DND-41 (cell line): Measurements from ENCODE around the gene ANXA3.
"Not testable (repeated sequence)": the region's sequence is repeated elsewhere in the genome, so short reads cannot be mapped to it uniquely, and the experiment has no call there.

ENCODE experiments used
- ATAC-seq: fragments of 200-7000 bp; cut with Tn5 transposase; 3 replicates; pipeline ENCODE4 v1.9.1; 2021; ENCODE audit warnings: low read depth; ENCODE audit not compliant: insufficient read depth
- DNase-seq: peaks from one replicate; pipeline ENCODE4 v3.0.0-alpha.2; 2020
- H2AFZ ChIP-seq: 2 replicates; pipeline ENCODE4 v1.6.0; 2012; ENCODE audit warnings: low read depth, low read length
- H3K27ac ChIP-seq: 2 replicates; pipeline ENCODE4 v1.5.1; 2012; ENCODE audit warnings: low read length, inconsistent platforms
- H3K27me3 ChIP-seq: fragments of 200-600 bp; sonication (generic); 2 replicates; pipeline ENCODE4 v1.6.0; 2012; ENCODE audit warnings: low read length, mild to moderate bottlenecking, inconsistent platforms; ENCODE audit not compliant: insufficient read depth, poor library complexity
- H3K36me3 ChIP-seq: 2 replicates; pipeline ENCODE4 v1.5.1; 2012; ENCODE audit warnings: low read length, inconsistent platforms; ENCODE audit not compliant: insufficient read depth
- H3K4me1 ChIP-seq: 2 replicates; pipeline ENCODE4 v1.5.1; 2012; ENCODE audit warnings: mild to moderate bottlenecking, low read length; ENCODE audit not compliant: insufficient read depth
- H3K4me2 ChIP-seq: 2 replicates; pipeline ENCODE4 v1.6.0; 2012; ENCODE audit warnings: mild to moderate bottlenecking, moderate library complexity, low read length, inconsistent platforms; ENCODE audit not compliant: insufficient read depth
- H3K4me3 ChIP-seq, 2 experiments: fragments of 200-600 bp in 1 of 2; shearing (Covaris generic) in 1 of 2; 2 replicates each; pipeline ENCODE4 v1.5.1; 2012 to 2016; ENCODE audit warnings: inconsistent platforms in 2 of 2, low read length in 2 of 2, mild to moderate bottlenecking in 2 of 2, low read depth in 1 of 2, moderate library complexity in 1 of 2
- H3K79me2 ChIP-seq: 2 replicates; pipeline ENCODE4 v1.6.0; 2012; ENCODE audit warnings: low read length, inconsistent platforms; ENCODE audit not compliant: insufficient read depth
- H3K9ac ChIP-seq: 2 replicates; pipeline ENCODE4 v1.6.0; 2012; ENCODE audit warnings: low read depth, mild to moderate bottlenecking, inconsistent platforms, low read length, moderate library complexity
- H3K9me3 ChIP-seq: 2 replicates; pipeline ENCODE4 v1.5.1; 2012; ENCODE audit warnings: low read length, moderate library complexity, mild to moderate bottlenecking, inconsistent platforms; ENCODE audit not compliant: insufficient read depth, severe bottlenecking
- H4K20me1 ChIP-seq: 2 replicates; pipeline ENCODE4 v1.6.0; 2012; ENCODE audit warnings: low read length; ENCODE audit not compliant: insufficient read depth
- EZH2 ChIP-seq: IDR thresholded peaks from 3 replicates; pipeline ENCODE4 v1.6.1; 2012; ENCODE audit warnings: borderline replicate concordance, low read depth, mild to moderate bottlenecking, moderate library complexity, low read length, inconsistent platforms; ENCODE audit not compliant: severe bottlenecking
- TF ChIP-seq, protein P1 (sequence below): IDR thresholded peaks from 2 replicates; pipeline ENCODE4 v1.5.1; 2012; ENCODE audit warnings: borderline replicate concordance, low read length, moderate library complexity, mild to moderate bottlenecking; ENCODE audit not compliant: poor library complexity, severe bottlenecking; ENCODE audit errors: extremely low read depth

Gene ANXA3

DNA sequence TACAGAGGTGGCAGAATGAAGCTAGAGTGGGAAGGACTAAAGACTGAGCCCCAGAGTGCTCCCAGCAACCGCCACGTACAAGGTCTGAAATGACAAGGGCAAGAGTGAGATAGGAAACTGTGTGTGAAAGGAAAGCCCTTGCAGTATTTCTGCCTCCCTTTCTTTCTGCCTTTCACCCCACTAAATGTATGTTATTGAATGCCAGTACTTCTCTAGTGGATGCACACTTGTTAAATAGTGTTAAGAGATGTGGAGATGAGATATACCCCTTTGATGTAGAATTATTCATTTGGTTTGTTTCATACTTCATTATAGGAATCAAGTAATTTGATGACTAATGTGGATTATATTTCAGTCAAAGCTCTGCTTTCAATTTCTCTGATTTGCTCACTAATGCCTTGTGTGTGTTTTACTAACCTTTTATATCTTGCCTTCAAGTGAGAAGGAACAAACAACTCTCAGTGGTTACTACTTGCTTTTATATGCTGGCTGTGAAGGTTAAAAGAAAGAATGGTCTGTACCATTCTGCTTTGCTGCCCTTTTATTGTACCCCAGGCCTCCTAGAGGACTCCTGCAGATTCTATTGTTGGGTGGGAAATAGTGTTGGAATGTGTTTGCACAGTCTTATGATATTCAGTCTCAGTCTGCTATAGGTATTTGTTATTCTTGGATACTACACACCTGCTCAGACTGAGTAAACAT is 8.0 kb upstream of the ANXA3 start:
- no peak overlapping the region for H3K4me3 ChIP-seq
- H3K9me3 ChIP-seq = no peaks in the 10 kb centered on the region
- H3K4me2 ChIP-seq = no peak overlapping the region
- no peak overlapping the region for H2AFZ ChIP-seq
- ATAC-seq (no peak), DNase-seq (no peak)
- H3K27ac ChIP-seq = no peak overlapping the region
- H3K36me3 ChIP-seq = no peaks in the 10 kb centered on the region
- no peaks in the 10 kb centered on the region for H3K27me3 ChIP-seq
- no peak overlapping the region for H3K9ac ChIP-seq
- no peaks in the 10 kb centered on the region for H3K79me2 ChIP-seq
- no peaks in the 10 kb centered on the region for H3K4me1 ChIP-seq
- H4K20me1 ChIP-seq = no peaks in the 10 kb centered on the region
- TF ChIP-seq EZH2 = no peak
- TF ChIP-seq, protein P1, sequence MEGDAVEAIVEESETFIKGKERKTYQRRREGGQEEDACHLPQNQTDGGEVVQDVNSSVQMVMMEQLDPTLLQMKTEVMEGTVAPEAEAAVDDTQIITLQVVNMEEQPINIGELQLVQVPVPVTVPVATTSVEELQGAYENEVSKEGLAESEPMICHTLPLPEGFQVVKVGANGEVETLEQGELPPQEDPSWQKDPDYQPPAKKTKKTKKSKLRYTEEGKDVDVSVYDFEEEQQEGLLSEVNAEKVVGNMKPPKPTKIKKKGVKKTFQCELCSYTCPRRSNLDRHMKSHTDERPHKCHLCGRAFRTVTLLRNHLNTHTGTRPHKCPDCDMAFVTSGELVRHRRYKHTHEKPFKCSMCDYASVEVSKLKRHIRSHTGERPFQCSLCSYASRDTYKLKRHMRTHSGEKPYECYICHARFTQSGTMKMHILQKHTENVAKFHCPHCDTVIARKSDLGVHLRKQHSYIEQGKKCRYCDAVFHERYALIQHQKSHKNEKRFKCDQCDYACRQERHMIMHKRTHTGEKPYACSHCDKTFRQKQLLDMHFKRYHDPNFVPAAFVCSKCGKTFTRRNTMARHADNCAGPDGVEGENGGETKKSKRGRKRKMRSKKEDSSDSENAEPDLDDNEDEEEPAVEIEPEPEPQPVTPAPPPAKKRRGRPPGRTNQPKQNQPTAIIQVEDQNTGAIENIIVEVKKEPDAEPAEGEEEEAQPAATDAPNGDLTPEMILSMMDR = no peak

- Histone ChIP-seq H3K36me3 (no peaks in the 10 kb centered on the region), H3K4me1 (no peaks in the 10 kb centered on the region), H3K27me3 (no peaks in the 10 kb centered on the region), H4K20me1 (no peaks in the 10 kb centered on the region), H3K27ac (no peak overlapping the region), H3K9me3 (no peaks in the 10 kb centered on the region), H3K79me2 (no peaks in the 10 kb centered on the region), H3K4me3 (no peak overlapping the region), H3K4me2 (no peak overlapping the region), H3K9ac (no peak overlapping the region), H2AFZ (no peak overlapping the region)
- TF ChIP-seq EZH2 = no peak
- TF ChIP-seq, protein P1 = no peak
- no peak for DNase-seq
- ATAC-seq = no peak
These were observed 6.9 kb upstream of the ANXA3 start for GRCh38 chr4:78544678-78545077.

DNA sequence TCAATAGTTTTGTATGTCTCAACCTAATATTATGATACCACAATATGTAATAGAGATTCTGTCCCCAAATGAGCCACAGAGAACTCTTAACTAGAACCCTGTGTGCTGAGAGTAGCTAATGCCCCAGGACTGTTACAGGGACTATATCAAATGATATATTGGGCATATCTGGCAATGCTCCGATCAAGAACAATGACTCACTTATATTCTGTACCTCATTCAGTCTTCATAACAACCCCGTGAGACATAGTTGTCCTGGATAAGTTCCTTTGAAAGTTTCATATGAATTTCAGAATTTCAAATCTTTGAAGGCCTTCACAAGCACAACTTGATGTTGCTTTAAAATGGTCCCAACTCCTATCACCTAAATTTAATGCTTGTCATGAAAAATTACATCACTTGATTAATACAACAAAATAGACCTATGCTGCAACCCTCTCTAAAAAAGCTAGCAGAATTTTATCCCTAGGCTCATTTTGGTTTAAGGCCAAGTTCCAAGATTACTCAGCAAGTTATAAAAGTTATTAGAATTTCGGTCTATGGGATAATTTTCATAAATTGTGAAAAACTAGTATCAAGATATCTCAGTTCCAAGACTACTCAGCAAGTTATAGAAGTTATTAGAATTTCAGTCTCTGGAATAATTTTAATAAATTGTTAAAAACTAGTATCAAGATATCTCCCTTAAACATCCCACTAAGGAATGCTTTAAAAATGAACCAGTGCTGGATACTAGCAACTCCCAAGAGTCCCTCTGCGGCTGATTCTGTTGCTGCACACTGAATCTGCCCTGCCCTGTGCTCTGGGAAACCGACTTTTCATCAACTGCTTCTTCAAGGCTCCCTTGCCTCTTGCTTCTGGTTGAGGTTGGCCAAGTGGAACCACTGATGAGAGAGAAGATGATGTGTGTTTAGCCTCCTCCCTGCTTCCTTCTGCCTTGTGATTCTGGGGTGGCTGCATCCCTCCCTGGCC is 6.0 kb upstream of the ANXA3 start:
- no peak overlapping the region for H3K4me2 ChIP-seq
- no peaks in the 10 kb centered on the region for H3K9me3 ChIP-seq
- no peaks in the 10 kb centered on the region for H3K79me2 ChIP-seq
- H3K4me3 ChIP-seq = no peak overlapping the region
- no peak overlapping the region for H3K9ac ChIP-seq
- ATAC-seq (no peak), DNase-seq (no peak)
- no peak overlapping the region for H2AFZ ChIP-seq
- H4K20me1 ChIP-seq = no peaks in the 10 kb centered on the region
- H3K27ac ChIP-seq = no peak overlapping the region
- no peaks in the 10 kb centered on the region for H3K36me3 ChIP-seq
- H3K27me3 ChIP-seq = no peaks in the 10 kb centered on the region
- TF ChIP-seq EZH2 = no peak
- TF ChIP-seq, protein P1 = no peak
- no peaks in the 10 kb centered on the region for H3K4me1 ChIP-seq

DNA sequence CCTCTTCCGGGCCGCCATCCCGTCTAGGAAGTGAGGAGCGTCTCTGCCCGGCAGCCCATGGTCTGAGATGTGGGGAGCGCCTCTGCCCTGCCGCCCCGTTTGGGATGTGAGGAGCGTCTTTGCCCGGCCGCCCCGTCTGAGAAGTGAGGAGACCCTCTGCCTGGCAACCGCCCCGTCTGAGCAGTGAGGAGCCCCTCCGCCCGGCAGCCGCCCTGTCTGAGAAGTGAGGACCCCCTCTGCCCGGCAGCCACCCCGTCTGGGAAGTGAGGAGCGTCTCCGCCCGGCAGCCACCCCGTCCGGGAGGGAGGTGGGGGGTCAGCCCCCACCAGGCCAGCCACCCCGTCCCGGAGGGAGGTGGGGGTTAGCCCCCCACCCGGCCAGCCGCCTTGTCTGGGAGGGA is 3.7 kb upstream of the ANXA3 start:
- H4K20me1 ChIP-seq, H3K27me3 ChIP-seq, H2AFZ ChIP-seq, H3K79me2 ChIP-seq, H3K4me3 ChIP-seq, H3K4me2 ChIP-seq, H3K9me3 ChIP-seq, ATAC-seq, DNase-seq, H3K4me1 ChIP-seq, H3K9ac ChIP-seq, H3K36me3 ChIP-seq, H3K27ac ChIP-seq: not testable (repeated sequence)

- not testable (repeated sequence) for H3K9me3 ChIP-seq, H3K79me2 ChIP-seq, H3K4me1 ChIP-seq, H3K4me2 ChIP-seq, H4K20me1 ChIP-seq, H2AFZ ChIP-seq, H3K36me3 ChIP-seq, DNase-seq, ATAC-seq, H3K4me3 ChIP-seq, H3K27me3 ChIP-seq, H3K27ac ChIP-seq, H3K9ac ChIP-seq
These were observed 2.7 kb upstream of the ANXA3 start for GRCh38 chr4:78548889-78549288.
